Measurements from ENCODE around the gene CLDND1. TPM values are rescaled to one million over a fixed set of nuclear protein-coding genes. Genes with fewer than 3 reads are reported as not detected.

The CLDND1 gene
- total and polyA plus RNA-seq, 2 of the 4 experiments (the other 2 are of a cell fraction) = 75.8 to 78.3 TPM

- Histone ChIP-seq H3K4me2 (ENCODE audit: low read depth, low read length) (no peak overlapping the region), H3K23ac (ENCODE audit: low read depth, low read length) (no peak overlapping the region), H3K9me1 (ENCODE audit: insufficient read depth, low read length) (no peaks in the 10 kb centered on the region), H2BK15ac (ENCODE audit: low read depth, low read length) (no peak overlapping the region), H4K20me1 (ENCODE audit: insufficient read depth, low read length) (no peaks in the 10 kb centered on the region), H3K4me1 (ENCODE audit: control insufficient read depth, insufficient read depth, low read length) (no peaks in the 10 kb centered on the region), H2BK120ac (ENCODE audit: low read depth, low read length) (no peak overlapping the region), H3K27me3 (ENCODE audit: control insufficient read depth, insufficient read depth, low read length) (peaks cover 7% of the 10 kb centered on the region), H3K9ac (ENCODE audit: low read depth, low read length) (no peak overlapping the region), H3K56ac (ENCODE audit: extremely low read depth, insufficient read depth, low read length) (no peak overlapping the region), H2AK5ac (ENCODE audit: low read depth, low read length) (no peak overlapping the region), H2AK9ac (replicated peaks; ENCODE audit: low read depth, low read length, poor library complexity) (no peak overlapping the region), H3K27ac (ENCODE audit: insufficient read depth, low read length) (no peak overlapping the region), H4K8ac (ENCODE audit: low read depth in 2 of 2, low read length in 2 of 2) (no peak overlapping the region), H3K9me3 (ENCODE audit: control insufficient read depth, insufficient read depth, low read length) (no peaks in the 10 kb centered on the region), H3K36me3 (ENCODE audit: control insufficient read depth, insufficient read depth, low read length) (no peaks in the 10 kb centered on the region), H2BK20ac (ENCODE audit: low read depth, low read length) (no peak overlapping the region), H3K4me3 (ENCODE audit: insufficient read depth, low read depth, low read length) (no peak overlapping the region), H4K91ac (ENCODE audit: insufficient read depth, low read depth, low read length) (no peak overlapping the region), H2BK5ac (ENCODE audit: low read depth, low read length, poor library complexity, severe bottlenecking) (no peak overlapping the region), H2AFZ (replicated peaks; ENCODE audit: low read length, poor library complexity) (no peak overlapping the region), H3K14ac (replicated peaks; ENCODE audit: low read depth, low read length) (no peak overlapping the region), H3K18ac (ENCODE audit: low read depth, low read length) (no peak overlapping the region), H3K4ac (ENCODE audit: low read depth, low read length) (no peak overlapping the region), H4K5ac (ENCODE audit: low read depth, low read length) (no peak overlapping the region), H3K79me1 (ENCODE audit: low read depth in 1 of 2, low read length in 2 of 2) (no peaks in the 10 kb centered on the region)
- CTCF ChIA-PET = no interaction called here
- POLR2A ChIA-PET (ENCODE audit: unreplicated experiment) = no interaction called here
- TF ChIP-seq, protein P1, sequence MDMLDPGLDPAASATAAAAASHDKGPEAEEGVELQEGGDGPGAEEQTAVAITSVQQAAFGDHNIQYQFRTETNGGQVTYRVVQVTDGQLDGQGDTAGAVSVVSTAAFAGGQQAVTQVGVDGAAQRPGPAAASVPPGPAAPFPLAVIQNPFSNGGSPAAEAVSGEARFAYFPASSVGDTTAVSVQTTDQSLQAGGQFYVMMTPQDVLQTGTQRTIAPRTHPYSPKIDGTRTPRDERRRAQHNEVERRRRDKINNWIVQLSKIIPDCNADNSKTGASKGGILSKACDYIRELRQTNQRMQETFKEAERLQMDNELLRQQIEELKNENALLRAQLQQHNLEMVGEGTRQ (IDR thresholded peaks at IDR 0.05; ENCODE audit: low read depth, low read length) = no peak
- TF ChIP-seq MAFK (IDR thresholded peaks at IDR 0.05; ENCODE audit: low read depth, low read length) (no peak), CTCF (conservative IDR thresholded peaks at IDR 0.05; ENCODE audit: low read depth, low read length) (no peak), CHD1 (IDR thresholded peaks at IDR 0.05; ENCODE audit: low read depth, low read length) (no peak), RFX5 (IDR thresholded peaks at IDR 0.05; ENCODE audit: low read depth, low read length) (no peak), NFE2L2 (IDR thresholded peaks at IDR 0.05; ENCODE audit: low read depth, low read length) (no peak)
- DNase-seq (no peak), ATAC-seq (ENCODE audit: low read depth) (no peak)
- no TSS peak for BruUV-seq (replicated peaks)
- WGBS, 2 experiments (ENCODE audit: extremely low coverage in 2 of 2, insufficient read length in 1 of 2) = no CpG with 5 or more reads among the region's 1 CpG
- in situ Hi-C loops (cut with MboI; ENCODE audit: low sequenced_read_pairs) = no loop called here
- dilution Hi-C loops (cut with HindIII; ENCODE audit: low sequenced_read_pairs, unreplicated experiment) = no loop called here
- intact Hi-C loops (cut with micrococcal nuclease) = no loop called here
Measured at GRCh38 chr3:98534734-98535133, 12.0 kb upstream of the CLDND1 start.

Data from IMR-90 (cell line).